ENCODE results near the gene SLC35A4.

GRCh38 chr5:140576776-140577201 is 12.2 kb downstream of the SLC35A4 start:
- no peak for TF ChIP-seq CTCF (IDR thresholded peaks at IDR 0.05; ENCODE audit: insufficient read depth, low read depth, low read length)
- no peak for TF ChIP-seq EZH2 (IDR thresholded peaks at IDR 0.05; ENCODE audit: insufficient read depth, low read length)

Data from astrocyte (in vitro differentiated cells and primary cell).